ENCODE results near the gene SLC49A3.

DNA sequence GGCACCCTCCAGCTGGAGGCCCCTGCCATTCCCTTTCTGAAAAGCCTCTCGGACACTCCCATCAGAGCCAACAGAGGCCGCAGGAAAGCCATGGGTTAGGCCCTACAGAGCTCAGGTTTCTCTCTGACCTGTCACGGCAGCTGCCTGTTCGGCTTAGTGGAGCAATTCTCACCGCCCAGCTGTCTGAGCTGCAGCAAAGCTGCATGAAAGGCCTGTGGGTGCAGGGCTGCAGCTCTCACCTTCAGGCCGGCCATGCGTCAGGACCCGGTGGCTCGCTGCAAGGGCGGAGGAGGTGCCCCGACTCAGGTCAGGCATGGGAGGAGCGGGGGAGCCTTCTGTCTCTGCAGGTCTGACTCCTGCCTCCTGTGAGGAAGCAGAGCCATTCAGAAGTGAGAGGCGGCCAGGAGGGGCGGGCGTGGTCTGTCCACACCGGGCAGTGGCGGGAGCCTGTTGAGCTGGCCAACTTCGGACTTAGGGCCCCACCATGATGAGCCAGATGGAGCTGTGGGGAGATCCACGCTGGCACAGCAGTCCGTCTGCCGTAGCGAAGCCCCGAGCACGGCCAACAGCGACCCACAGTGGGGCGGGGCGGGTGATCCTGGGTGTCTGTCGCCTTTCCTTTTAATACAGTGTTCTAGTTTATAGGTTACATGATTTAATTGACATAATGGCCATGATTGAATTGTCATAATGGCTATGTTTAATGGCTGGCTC lies 40.2 kb downstream of the SLC49A3 start:
- TF ChIP-seq, protein P1, sequence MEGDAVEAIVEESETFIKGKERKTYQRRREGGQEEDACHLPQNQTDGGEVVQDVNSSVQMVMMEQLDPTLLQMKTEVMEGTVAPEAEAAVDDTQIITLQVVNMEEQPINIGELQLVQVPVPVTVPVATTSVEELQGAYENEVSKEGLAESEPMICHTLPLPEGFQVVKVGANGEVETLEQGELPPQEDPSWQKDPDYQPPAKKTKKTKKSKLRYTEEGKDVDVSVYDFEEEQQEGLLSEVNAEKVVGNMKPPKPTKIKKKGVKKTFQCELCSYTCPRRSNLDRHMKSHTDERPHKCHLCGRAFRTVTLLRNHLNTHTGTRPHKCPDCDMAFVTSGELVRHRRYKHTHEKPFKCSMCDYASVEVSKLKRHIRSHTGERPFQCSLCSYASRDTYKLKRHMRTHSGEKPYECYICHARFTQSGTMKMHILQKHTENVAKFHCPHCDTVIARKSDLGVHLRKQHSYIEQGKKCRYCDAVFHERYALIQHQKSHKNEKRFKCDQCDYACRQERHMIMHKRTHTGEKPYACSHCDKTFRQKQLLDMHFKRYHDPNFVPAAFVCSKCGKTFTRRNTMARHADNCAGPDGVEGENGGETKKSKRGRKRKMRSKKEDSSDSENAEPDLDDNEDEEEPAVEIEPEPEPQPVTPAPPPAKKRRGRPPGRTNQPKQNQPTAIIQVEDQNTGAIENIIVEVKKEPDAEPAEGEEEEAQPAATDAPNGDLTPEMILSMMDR (conservative IDR thresholded peaks at IDR 0.05 in 1 of 2, IDR thresholded peaks at IDR 0.05 in 1 of 2; ENCODE audit: extremely low read depth in 1 of 2, insufficient read depth in 1 of 2, low read depth in 1 of 2, low read length in 2 of 2), result no peak
- TF ChIP-seq EZH2 (IDR thresholded peaks at IDR 0.05; ENCODE audit: borderline replicate concordance, low read length), result no peak

Data from mammary epithelial cell (primary cell).